Measurements from ENCODE around the gene RAB42.

DNA sequence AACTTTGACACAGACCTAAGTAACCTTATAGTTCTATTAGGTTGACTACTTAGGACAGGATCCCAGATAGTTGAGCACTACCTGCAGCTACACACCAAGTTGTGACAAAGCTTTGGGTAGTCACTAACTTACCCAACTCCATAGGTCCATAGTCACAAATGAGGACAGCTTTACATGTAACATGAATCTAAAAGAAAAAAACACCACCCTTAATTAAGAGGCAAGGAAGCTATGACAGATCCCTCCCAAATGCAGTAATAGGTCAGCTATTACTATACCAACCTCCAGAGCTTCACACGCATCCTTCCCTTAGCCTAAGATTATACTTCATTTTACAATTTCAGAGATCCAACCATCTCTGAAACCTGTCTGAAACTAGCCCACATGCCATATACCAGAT, 12.7 kb upstream of the RAB42 start:
- TF ChIP-seq TAF1 (IDR thresholded peaks at IDR 0.05; ENCODE audit: low read depth, low read length) (no peak), POLR2A (IDR thresholded peaks at IDR 0.05; ENCODE audit: low read depth, low read length) (no peak), POLR2AphosphoS5 (IDR thresholded peaks at IDR 0.05; ENCODE audit: low read depth, low read length) (no peak)

Measured in GM12891 (cell line).